ENCODE results near the gene HIGD2B. TPM values are rescaled to one million over a fixed set of nuclear protein-coding genes. Genes with fewer than 3 reads are reported as not detected.
"Not testable (repeated sequence)": the region's sequence is repeated elsewhere in the genome, so short reads cannot be mapped to it uniquely, and the experiment has no call there.

Gene HIGD2B
- total and polyA plus RNA-seq, 2 of the 13 experiments (the other 11 are each of a cell fraction or from before 2014, with no cell fraction given) = not detected

DNA sequence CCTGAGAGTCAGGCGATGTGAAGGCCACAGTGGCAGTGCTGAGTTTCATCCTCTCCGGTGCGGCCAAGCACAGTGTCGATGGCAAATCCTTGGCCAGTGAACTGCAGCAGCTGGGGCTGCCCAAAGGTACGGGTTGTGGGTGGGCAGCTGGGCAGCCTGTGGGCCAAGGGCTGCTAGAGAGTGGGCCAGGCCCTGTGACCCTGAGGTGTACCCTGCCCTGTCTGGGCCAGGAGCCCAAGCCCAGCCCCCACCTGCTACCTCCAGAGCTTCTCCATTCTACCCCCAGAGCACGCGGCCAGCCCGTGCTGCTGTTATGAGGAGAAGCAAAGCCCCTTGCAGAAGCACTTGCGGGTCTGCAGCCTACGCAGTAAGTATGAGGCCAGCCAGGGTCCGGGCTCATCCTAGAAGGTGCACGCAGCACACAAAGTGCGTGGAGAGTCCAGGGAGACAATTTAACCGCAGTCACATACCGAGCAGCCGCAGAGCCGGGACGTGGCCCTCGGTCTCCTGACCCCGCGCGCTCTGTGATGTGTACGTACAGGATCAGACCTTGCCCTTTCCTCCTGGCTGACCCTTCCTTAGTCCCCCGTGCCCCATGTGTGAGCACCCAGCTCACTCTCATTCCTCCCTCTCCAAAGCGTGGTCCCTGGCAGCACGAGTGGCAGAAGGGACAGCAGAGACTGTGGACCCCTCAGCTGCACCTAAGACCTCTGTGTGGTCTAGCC lies 46.1 kb downstream of the HIGD2B start:
- ATAC-seq = peak; percentile 74
- POLR2A ChIA-PET; in situ Hi-C loops (cut with HindIII; ENCODE audit: extremely low pct_ligation_motif_present, low pct_unique_long_range_greater_than_20kb): not testable (repeated sequence)

DNA sequence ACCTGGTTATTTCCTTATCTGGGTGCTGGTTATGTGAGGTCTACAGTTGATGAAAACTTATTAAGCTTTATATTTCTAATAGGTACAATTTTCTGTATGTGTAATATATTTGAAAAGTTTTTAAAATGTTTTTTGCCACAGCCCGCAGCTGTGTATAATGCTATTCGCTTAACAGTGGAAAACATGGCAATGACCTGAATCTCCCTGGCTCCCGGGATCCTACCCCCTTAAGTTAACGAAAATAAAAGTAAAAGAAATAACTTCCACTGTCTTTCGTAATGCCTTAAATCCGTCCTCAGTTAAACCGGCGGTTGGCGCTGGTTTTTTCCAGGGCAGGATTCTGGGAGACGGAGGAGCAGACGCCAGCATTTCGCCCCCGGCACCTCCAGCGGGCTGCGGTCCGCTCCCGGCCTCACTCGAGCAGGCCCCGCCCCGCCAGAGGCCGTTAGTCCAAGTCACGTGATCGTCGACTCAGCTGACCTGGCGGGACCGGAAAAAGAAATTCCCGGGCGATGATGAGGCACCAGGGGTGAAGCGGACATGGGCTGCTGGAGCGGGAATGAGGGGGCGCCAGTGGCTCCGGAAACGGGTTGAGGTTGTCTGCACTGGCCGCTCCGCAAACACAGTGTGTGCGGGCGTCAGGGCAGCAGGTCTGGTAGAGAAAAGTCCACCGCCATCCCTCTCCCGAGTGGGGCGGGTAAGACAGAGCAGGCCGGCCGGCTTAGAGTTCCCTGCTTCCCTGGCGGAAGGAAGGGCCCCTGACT lies 49.3 kb downstream of the HIGD2B start:
- H3K27ac ChIP-seq (ENCODE audit: extremely low read length, insufficient read depth, low read length); H3K27me3 ChIP-seq (ENCODE audit: control insufficient read depth in 1 of 2, insufficient read depth in 2 of 2, low read length in 2 of 2); H3K36me3 ChIP-seq (replicated peaks in 1 of 2; ENCODE audit: control insufficient read depth in 1 of 2, insufficient read depth in 2 of 2, low read length in 2 of 2); H3K9ac ChIP-seq (ENCODE audit: insufficient read depth, low read depth, low read length); H4K20me1 ChIP-seq (ENCODE audit: insufficient read depth, low read length); H3K9me3 ChIP-seq (ENCODE audit: low read length); FAIRE-seq; POLR2A ChIA-PET; H2AFZ ChIP-seq (ENCODE audit: low read length); H3K79me2 ChIP-seq (ENCODE audit: insufficient read depth, low read length); in situ Hi-C loops (cut with HindIII; ENCODE audit: extremely low pct_ligation_motif_present, low pct_unique_long_range_greater_than_20kb); BruUV-seq (replicated peaks); CTCF ChIA-PET (ENCODE audit: low intra/inter-chr PET ratio, low total read pairs); intact Hi-C loops (cut with micrococcal nuclease; ENCODE audit: unreplicated experiment); H3K4me1 ChIP-seq (ENCODE audit: insufficient read depth, low read length): not testable (repeated sequence)
- WGBS (ENCODE audit: low lambda C conversion rate) = no CpG with 5 or more reads among the region's 43 CpGs
- DNase-seq (ENCODE audit: low spot score) (peak; percentile 69), ATAC-seq (peak; percentile 75)
- peak overlapping the region; percentile 27; the same call in 1 of the 2 replicates for H3K4me2 ChIP-seq (ENCODE audit: low read depth, low read length)
- peak overlapping the region in 2 of 3 experiments; percentile 41 to 46; a peak in 3 of 6 replicates for H3K4me3 ChIP-seq (replicated peaks in 1 of 3; ENCODE audit: insufficient read depth in 1 of 3, low read depth in 2 of 3, low read length in 3 of 3)
- TF ChIP-seq KDM2A (CRISPR knock-in tag; IDR thresholded peaks at IDR 0.05; ENCODE audit: borderline replicate concordance, low read depth) = peak; percentile 84
- TF ChIP-seq, protein P1, sequence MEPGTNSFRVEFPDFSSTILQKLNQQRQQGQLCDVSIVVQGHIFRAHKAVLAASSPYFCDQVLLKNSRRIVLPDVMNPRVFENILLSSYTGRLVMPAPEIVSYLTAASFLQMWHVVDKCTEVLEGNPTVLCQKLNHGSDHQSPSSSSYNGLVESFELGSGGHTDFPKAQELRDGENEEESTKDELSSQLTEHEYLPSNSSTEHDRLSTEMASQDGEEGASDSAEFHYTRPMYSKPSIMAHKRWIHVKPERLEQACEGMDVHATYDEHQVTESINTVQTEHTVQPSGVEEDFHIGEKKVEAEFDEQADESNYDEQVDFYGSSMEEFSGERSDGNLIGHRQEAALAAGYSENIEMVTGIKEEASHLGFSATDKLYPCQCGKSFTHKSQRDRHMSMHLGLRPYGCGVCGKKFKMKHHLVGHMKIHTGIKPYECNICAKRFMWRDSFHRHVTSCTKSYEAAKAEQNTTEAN (CRISPR knock-in tag; conservative IDR thresholded peaks at IDR 0.05) = 0 out of 2 replicates have a peak, but pooled peaks have one; percentile 33
- peak; percentile 26; the same call in 1 of the 2 replicates for TF ChIP-seq DR1 (CRISPR knock-in tag; IDR thresholded peaks at IDR 0.05)
- peak; percentile 76 for TF ChIP-seq PHF8 (CRISPR knock-in tag; IDR thresholded peaks at IDR 0.05)
- 0 out of 2 replicates have a peak, but pooled peaks have one; percentile 50 for TF ChIP-seq RXRA (CRISPR knock-in tag; IDR thresholded peaks at IDR 0.05)
- 0 out of 2 replicates have a peak, but pooled peaks have one; percentile 44 for TF ChIP-seq AHR (CRISPR knock-in tag; IDR thresholded peaks at IDR 0.05)
- TF ChIP-seq ZSCAN9 (CRISPR knock-in tag; IDR thresholded peaks at IDR 0.05; ENCODE audit: borderline replicate concordance) = 0 out of 2 replicates have a peak, but pooled peaks have one; percentile 46
- TF ChIP-seq, protein P2, sequence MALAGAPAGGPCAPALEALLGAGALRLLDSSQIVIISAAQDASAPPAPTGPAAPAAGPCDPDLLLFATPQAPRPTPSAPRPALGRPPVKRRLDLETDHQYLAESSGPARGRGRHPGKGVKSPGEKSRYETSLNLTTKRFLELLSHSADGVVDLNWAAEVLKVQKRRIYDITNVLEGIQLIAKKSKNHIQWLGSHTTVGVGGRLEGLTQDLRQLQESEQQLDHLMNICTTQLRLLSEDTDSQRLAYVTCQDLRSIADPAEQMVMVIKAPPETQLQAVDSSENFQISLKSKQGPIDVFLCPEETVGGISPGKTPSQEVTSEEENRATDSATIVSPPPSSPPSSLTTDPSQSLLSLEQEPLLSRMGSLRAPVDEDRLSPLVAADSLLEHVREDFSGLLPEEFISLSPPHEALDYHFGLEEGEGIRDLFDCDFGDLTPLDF (CRISPR knock-in tag; IDR thresholded peaks at IDR 0.05) = peak; percentile 79
- 0 out of 2 replicates have a peak, but pooled peaks have one; percentile 23 for TF ChIP-seq HMG20B (CRISPR knock-in tag; conservative IDR thresholded peaks at IDR 0.05)
- TF ChIP-seq ZNF614 (CRISPR knock-in tag; IDR thresholded peaks at IDR 0.05; ENCODE audit: borderline replicate concordance) = peak; percentile 28; the same call in 1 of the 2 replicates
- TF ChIP-seq FOSL2 (CRISPR knock-in tag; IDR thresholded peaks at IDR 0.05) = peak; percentile 45
- peak; percentile 83 for TF ChIP-seq CBX5 (CRISPR knock-in tag; IDR thresholded peaks at IDR 0.05; ENCODE audit: borderline replicate concordance)
- TF ChIP-seq SMAD3 (CRISPR knock-in tag; IDR thresholded peaks at IDR 0.05) = peak; percentile 35; the same call in 1 of the 2 replicates
- TF ChIP-seq ERF (CRISPR knock-in tag; IDR thresholded peaks at IDR 0.05) = 0 out of 2 replicates have a peak, but pooled peaks have one; percentile 30
- TF ChIP-seq DMAP1 (CRISPR knock-in tag; IDR thresholded peaks at IDR 0.05) = peak; percentile 52; the same call in 1 of the 2 replicates

More for the DNA sequence above, 46.1 kb downstream of the HIGD2B start:
- H3K79me2 ChIP-seq (ENCODE audit: insufficient read depth, low read length); H3K9me3 ChIP-seq (ENCODE audit: low read length); H3K27ac ChIP-seq (ENCODE audit: extremely low read length, insufficient read depth, low read length); BruUV-seq (replicated peaks); FAIRE-seq; intact Hi-C loops (cut with micrococcal nuclease; ENCODE audit: unreplicated experiment); H4K20me1 ChIP-seq (ENCODE audit: insufficient read depth, low read length); H3K27me3 ChIP-seq (ENCODE audit: control insufficient read depth in 1 of 2, insufficient read depth in 2 of 2, low read length in 2 of 2); H2AFZ ChIP-seq (ENCODE audit: low read length); DNase-seq (ENCODE audit: low spot score); H3K4me2 ChIP-seq (ENCODE audit: low read depth, low read length); H3K36me3 ChIP-seq (replicated peaks in 1 of 2; ENCODE audit: control insufficient read depth in 1 of 2, insufficient read depth in 2 of 2, low read length in 2 of 2); H3K4me3 ChIP-seq (replicated peaks in 1 of 3; ENCODE audit: insufficient read depth in 1 of 3, low read depth in 2 of 3, low read length in 3 of 3); CTCF ChIA-PET (ENCODE audit: low intra/inter-chr PET ratio, low total read pairs); H3K9ac ChIP-seq (ENCODE audit: insufficient read depth, low read depth, low read length); H3K4me1 ChIP-seq (ENCODE audit: insufficient read depth, low read length): not testable (repeated sequence)
- WGBS (ENCODE audit: low lambda C conversion rate) = no CpG with 5 or more reads among the region's 26 CpGs
